ENCODE measurements around the gene CNR2.

CNR2 gene

DNA sequence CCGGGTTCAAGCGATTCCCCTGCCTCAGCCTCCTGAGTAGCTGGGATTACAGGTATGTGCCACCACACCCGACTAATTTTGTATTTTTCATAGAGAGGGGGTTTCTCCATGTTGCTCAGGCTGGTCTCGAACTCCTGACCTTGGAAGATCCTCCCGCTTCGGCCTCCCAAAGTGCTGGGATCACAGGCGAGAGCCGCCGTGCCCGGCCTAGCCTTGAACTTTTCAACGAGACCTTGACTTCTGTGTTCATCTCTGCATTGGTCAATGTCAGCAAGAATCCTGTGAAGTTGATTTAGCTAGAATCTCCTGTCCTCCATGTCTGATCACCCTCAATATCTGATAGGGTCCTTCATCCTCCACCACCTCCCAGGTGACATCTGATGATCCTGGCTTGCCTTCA lies 11.4 kb upstream of the CNR2 start:
- Histone ChIP-seq H3K9ac (ENCODE audit: low read depth, low read length) (no peak overlapping the region), H2AFZ (ENCODE audit: low read depth, low read length) (no peak overlapping the region), H3K9me3 (ENCODE audit: insufficient read depth, low read length, severe bottlenecking) (no peaks in the 10 kb centered on the region), H3K27ac (ENCODE audit: low read length) (no peak overlapping the region), H3K4me1 (ENCODE audit: insufficient read depth, low read length) (no peaks in the 10 kb centered on the region), H3K36me3 (ENCODE audit: insufficient read depth, low read length) (no peaks in the 10 kb centered on the region), H4K20me1 (ENCODE audit: insufficient read depth, low read length) (no peaks in the 10 kb centered on the region), H3K4me2 (ENCODE audit: insufficient read depth, low read length) (no peak overlapping the region), H3K4me3 (ENCODE audit: low read depth in 1 of 2, low read length in 2 of 2) (no peak overlapping the region), H3K27me3 (ENCODE audit: insufficient read depth, low read length, poor library complexity) (peaks cover 5% of the 10 kb centered on the region), H3K79me2 (ENCODE audit: insufficient read depth, low read length) (no peaks in the 10 kb centered on the region)
- ATAC-seq (ENCODE audit: insufficient read depth, low read depth): no peak
- no peak for DNase-seq
- TF ChIP-seq, protein P1, sequence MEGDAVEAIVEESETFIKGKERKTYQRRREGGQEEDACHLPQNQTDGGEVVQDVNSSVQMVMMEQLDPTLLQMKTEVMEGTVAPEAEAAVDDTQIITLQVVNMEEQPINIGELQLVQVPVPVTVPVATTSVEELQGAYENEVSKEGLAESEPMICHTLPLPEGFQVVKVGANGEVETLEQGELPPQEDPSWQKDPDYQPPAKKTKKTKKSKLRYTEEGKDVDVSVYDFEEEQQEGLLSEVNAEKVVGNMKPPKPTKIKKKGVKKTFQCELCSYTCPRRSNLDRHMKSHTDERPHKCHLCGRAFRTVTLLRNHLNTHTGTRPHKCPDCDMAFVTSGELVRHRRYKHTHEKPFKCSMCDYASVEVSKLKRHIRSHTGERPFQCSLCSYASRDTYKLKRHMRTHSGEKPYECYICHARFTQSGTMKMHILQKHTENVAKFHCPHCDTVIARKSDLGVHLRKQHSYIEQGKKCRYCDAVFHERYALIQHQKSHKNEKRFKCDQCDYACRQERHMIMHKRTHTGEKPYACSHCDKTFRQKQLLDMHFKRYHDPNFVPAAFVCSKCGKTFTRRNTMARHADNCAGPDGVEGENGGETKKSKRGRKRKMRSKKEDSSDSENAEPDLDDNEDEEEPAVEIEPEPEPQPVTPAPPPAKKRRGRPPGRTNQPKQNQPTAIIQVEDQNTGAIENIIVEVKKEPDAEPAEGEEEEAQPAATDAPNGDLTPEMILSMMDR (IDR thresholded peaks at IDR 0.05; ENCODE audit: borderline replicate concordance, extremely low read depth, low read length, poor library complexity, severe bottlenecking): no peak
- TF ChIP-seq EZH2 (IDR thresholded peaks at IDR 0.05; ENCODE audit: borderline replicate concordance, low read depth, low read length, severe bottlenecking): no peak

DNA sequence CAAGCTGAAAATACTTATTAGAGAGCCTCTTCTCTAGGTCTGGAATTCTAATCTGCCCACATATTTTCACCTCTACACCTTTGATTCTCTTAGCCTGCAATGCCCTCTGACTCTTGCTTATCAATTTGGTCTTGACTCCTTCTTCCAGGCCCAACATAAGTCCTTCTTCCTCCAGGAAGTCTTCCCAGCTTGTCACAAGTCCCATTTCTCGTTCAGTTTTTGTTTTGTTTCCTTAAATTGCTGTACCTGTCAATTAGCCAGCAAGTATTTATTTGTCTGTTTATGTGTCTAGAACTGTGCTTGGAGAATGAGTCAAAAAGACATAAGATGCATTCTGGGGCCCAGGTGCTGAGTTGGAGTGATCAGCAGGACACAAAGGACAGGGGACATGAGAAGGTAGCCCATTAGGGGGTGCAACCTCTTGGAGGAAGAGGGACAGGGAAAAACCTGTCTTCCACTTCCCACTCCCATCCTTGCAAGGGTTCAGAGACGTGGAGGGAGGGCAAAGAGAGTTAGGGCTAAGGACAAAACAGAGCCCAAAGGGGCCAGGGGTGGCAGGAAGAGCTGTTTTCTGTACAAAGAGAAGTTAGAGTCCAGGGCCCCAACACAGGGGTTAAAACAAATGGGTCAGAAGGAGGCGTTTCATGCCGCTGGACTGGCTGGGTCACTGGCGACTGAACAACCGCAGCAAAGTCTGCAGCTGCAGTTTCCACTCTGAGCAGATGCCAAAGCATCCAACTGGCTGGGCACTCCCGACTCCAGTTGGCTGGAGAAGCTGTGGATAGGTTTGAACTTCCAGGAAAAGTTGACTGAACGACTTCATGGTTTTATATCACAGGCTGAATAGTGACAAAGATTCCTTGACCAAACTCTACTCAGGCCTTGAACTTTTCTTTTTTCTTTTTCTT lies 10.7 kb upstream of the CNR2 start:
- no peak for DNase-seq
- Histone ChIP-seq H3K9me3 (ENCODE audit: insufficient read depth, low read length, severe bottlenecking) (no peaks in the 10 kb centered on the region), H3K9ac (ENCODE audit: low read depth, low read length) (no peak overlapping the region)

DNA sequence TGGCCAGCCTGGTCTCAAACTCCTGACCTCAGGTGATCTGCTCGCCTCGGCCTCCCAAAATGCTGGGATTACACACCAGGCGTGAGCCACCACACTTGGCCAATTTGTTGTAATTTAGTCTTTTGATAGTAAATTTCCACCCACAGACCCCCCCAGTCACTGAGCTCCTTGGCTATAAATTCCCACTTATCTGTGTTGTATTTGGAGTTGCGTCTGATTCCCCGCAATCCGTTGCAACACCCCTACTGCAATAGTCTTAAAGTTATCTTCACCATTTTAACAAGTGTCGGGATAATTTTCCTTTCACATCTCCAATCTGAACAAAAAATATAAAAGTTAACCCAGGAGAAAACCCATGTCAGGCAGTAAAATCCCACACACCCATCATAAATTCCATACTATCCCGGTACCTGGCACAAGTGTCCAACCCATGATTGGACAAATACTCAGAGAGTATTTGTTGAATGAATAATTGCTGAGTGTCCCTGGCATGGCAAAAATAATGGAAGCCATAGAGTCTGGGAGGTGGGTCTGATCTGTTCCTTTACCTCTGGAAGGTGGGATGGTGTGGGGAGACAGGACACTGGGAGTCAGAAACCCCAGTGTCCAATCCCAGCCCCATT lies 9.3 kb upstream of the CNR2 start:
- H4K20me1 ChIP-seq (ENCODE audit: insufficient read depth, low read length): no peaks in the 10 kb centered on the region
- no peaks in the 10 kb centered on the region for H3K36me3 ChIP-seq (ENCODE audit: insufficient read depth, low read length)

More for the DNA sequence above, 10.7 kb upstream of the CNR2 start:
- Histone ChIP-seq H2AFZ (ENCODE audit: low read depth, low read length) (no peak overlapping the region), H3K4me1 (ENCODE audit: insufficient read depth, low read length) (no peaks in the 10 kb centered on the region), H4K20me1 (ENCODE audit: insufficient read depth, low read length) (no peaks in the 10 kb centered on the region), H3K36me3 (ENCODE audit: insufficient read depth, low read length) (no peaks in the 10 kb centered on the region), H3K27ac (ENCODE audit: low read length) (no peak overlapping the region), H3K4me3 (ENCODE audit: low read depth in 1 of 2, low read length in 2 of 2) (no peak overlapping the region), H3K27me3 (ENCODE audit: insufficient read depth, low read length, poor library complexity) (peaks cover 5% of the 10 kb centered on the region), H3K4me2 (ENCODE audit: insufficient read depth, low read length) (no peak overlapping the region), H3K79me2 (ENCODE audit: insufficient read depth, low read length) (no peaks in the 10 kb centered on the region)
- no peak for ATAC-seq (ENCODE audit: insufficient read depth, low read depth)
- no peak for TF ChIP-seq EZH2 (IDR thresholded peaks at IDR 0.05; ENCODE audit: borderline replicate concordance, low read depth, low read length, severe bottlenecking)
- TF ChIP-seq, protein P1 (IDR thresholded peaks at IDR 0.05; ENCODE audit: borderline replicate concordance, extremely low read depth, low read length, poor library complexity, severe bottlenecking): no peak

More for the DNA sequence above, 9.3 kb upstream of the CNR2 start:
- Histone ChIP-seq H2AFZ (ENCODE audit: low read depth, low read length) (no peak overlapping the region), H3K27ac (ENCODE audit: low read length) (no peak overlapping the region), H3K27me3 (ENCODE audit: insufficient read depth, low read length, poor library complexity) (peaks cover 5% of the 10 kb centered on the region), H3K4me1 (ENCODE audit: insufficient read depth, low read length) (no peaks in the 10 kb centered on the region), H3K9me3 (ENCODE audit: insufficient read depth, low read length, severe bottlenecking) (no peaks in the 10 kb centered on the region), H3K4me2 (ENCODE audit: insufficient read depth, low read length) (no peak overlapping the region), H3K4me3 (ENCODE audit: low read depth in 1 of 2, low read length in 2 of 2) (no peak overlapping the region), H3K9ac (ENCODE audit: low read depth, low read length) (no peak overlapping the region), H3K79me2 (ENCODE audit: insufficient read depth, low read length) (no peaks in the 10 kb centered on the region)
- no peak for ATAC-seq (ENCODE audit: insufficient read depth, low read depth)
- TF ChIP-seq, protein P1 (IDR thresholded peaks at IDR 0.05; ENCODE audit: borderline replicate concordance, extremely low read depth, low read length, poor library complexity, severe bottlenecking): no peak
- no peak for TF ChIP-seq EZH2 (IDR thresholded peaks at IDR 0.05; ENCODE audit: borderline replicate concordance, low read depth, low read length, severe bottlenecking)
- no peak for DNase-seq
